DMS153 (cell line): ENCODE measurements around the gene LIN52.

Experiments
- DNase-seq: peaks from one replicate; lab custom pipeline; 2025; lab: John Stamatoyannopoulos, UW

Gene LIN52

GRCh38 chr14:74084277-74085046 is at the start of gene LIN52, which contains the start of gene ALDH6A1:
TSS of gene LIN52 (plus strand) at chr14:74084956. CDS start at chr14:74084975, 19 bp downstream.
TSS of gene ALDH6A1 (minus strand) at chr14:74084453. CDS start at chr14:74084394, 59 bp downstream.
- DNase-seq = peak; percentile 100

GRCh38 chr14:74035556-74035955 is 49.2 kb upstream of the LIN52 start:
- DNase-seq = no peak

GRCh38 chr14:74038020-74038859 is 46.5 kb upstream of the LIN52 start:
- DNase-seq = peak; percentile 8

- no peak for DNase-seq
Measured at GRCh38 chr14:74042296-74042695, 42.5 kb upstream of the LIN52 start.

GRCh38 chr14:74045522-74045921 is 39.2 kb upstream of the LIN52 start:
- DNase-seq = no peak

- no peak for DNase-seq
Measured at GRCh38 chr14:74048281-74048680, 36.5 kb upstream of the LIN52 start.

GRCh38 chr14:74049876-74050495 is 34.8 kb upstream of the LIN52 start:
- DNase-seq = no peak

- no peak for DNase-seq
Measured at GRCh38 chr14:74062809-74063150, 22.0 kb upstream of the LIN52 start.

GRCh38 chr14:74064426-74064825 is 20.3 kb upstream of the LIN52 start:
- no peak for DNase-seq

GRCh38 chr14:74064883-74065282 is 19.9 kb upstream of the LIN52 start:
- DNase-seq = no peak

GRCh38 chr14:74065746-74066575 is 18.8 kb upstream of the LIN52 start:
- no peak for DNase-seq

- no peak for DNase-seq
Measured at GRCh38 chr14:74077401-74077800, 7.4 kb upstream of the LIN52 start.

- no peak for DNase-seq
Measured at GRCh38 chr14:74080820-74081460, 3.8 kb upstream of the LIN52 start.

GRCh38 chr14:74081491-74081890 is 3.3 kb upstream of the LIN52 start:
- DNase-seq = no peak

- DNase-seq = no peak
Measured at GRCh38 chr14:74083161-74083560, 1.6 kb upstream of the LIN52 start.

- DNase-seq = no peak
Measured at GRCh38 chr14:74083784-74084276, 926 bp upstream of the LIN52 start.

- DNase-seq = no peak
Measured at GRCh38 chr14:74085047-74085637, 386 bp downstream of the LIN52 start.

GRCh38 chr14:74085828-74086227 is 1.1 kb downstream of the LIN52 start:
- no peak for DNase-seq

GRCh38 chr14:74089251-74090020 is 4.7 kb downstream of the LIN52 start:
- no peak for DNase-seq

- no peak for DNase-seq
Measured at GRCh38 chr14:74105381-74105780, 20.6 kb downstream of the LIN52 start.
